Right lobe of liver (tissue), 4 donors: ENCODE measurements around the gene SH3PXD2A.

Source experiments
- CTCF ChIP-seq, 4 donors: fragments of 200-600 bp in 3 of 4; fragments of 450-650 bp in 1 of 4; IDR thresholded peaks; one replicate each; pipeline versions ENCODE4 v1.5.1 to v1.8.0; 2016 to 2022; ENCODE audit warnings: antibody characterized with exemption in 4 of 4, mild to moderate bottlenecking in 2 of 4
- POLR2A ChIP-seq: fragments of 450-650 bp; IDR thresholded peaks from one replicate; pipeline ENCODE4 v1.6.1; 2017; ENCODE audit warnings: antibody characterized with exemption, mild to moderate bottlenecking
- donor health status: DM: no; HTN: no; CAD: no.
- donor health status: DM: no; HTN: no; CAD: no.
- donor health status: DM: no; HTN: yes; CAD: no.

GRCh38 chr10:103688491-103688890, 166.9 kb downstream of the SH3PXD2A start:
- TF ChIP-seq CTCF (IDR thresholded peaks at IDR 0.05) (no peak), POLR2A (no peak)
